HG03439 (cell line): ENCODE results near the gene KRTAP10-3.

Source experiments
- ATAC-seq: cut with Tn5 transposase; IDR thresholded peaks from one replicate; pipeline ENCODE4 v1.9.1; 2021; ENCODE audit warnings: mild to moderate bottlenecking, moderate library complexity; ENCODE audit not compliant: unreplicated experiment

The KRTAP10-3 gene

DNA sequence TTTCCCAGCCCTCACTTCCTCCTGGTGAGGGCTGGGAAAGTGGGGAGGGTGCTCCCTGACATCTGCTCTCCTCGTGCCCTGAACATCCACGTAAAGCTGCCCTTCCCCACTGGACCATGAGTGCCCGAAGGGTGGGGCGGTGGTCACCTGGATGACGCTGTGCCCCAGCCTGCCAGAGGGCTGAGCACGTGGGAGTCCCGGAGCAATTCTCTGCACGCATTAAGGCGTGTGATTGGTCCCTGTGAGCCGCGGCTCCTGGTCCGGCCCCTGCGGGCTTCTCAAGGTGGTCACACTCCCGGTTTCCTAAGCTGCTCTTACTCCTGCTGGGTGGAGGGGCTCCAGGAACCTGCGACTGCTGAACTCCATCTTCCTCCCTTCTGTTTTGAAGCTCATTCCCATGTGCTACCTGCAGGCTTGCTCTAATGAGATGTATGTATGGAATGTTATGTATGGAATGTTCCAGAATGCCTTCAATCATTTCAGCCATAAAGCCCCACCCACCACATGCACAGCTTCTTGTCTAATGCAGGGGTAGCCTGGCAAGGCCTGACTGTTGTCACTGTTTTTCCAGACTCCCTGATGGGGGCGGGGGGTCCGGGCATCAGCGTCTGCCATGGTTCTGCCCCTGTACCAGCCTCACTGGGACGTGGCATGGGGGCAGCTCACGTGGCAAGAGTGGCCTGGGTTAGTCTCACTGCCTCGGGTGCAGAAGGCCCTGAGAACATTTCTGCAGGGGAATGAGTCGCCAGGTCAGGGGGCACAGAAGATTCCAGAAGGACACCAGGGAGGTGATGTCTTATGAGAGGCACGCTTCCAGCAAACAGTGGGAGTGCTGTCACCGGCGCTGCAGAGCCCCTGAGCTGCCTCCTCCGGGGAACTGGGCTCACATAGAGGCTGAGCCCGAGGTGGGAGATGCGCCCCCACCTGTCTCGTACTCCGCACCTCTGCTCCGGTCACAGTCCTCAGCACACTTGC is 38.0 kb downstream of the KRTAP10-3 start:
- no peak for ATAC-seq

DNA sequence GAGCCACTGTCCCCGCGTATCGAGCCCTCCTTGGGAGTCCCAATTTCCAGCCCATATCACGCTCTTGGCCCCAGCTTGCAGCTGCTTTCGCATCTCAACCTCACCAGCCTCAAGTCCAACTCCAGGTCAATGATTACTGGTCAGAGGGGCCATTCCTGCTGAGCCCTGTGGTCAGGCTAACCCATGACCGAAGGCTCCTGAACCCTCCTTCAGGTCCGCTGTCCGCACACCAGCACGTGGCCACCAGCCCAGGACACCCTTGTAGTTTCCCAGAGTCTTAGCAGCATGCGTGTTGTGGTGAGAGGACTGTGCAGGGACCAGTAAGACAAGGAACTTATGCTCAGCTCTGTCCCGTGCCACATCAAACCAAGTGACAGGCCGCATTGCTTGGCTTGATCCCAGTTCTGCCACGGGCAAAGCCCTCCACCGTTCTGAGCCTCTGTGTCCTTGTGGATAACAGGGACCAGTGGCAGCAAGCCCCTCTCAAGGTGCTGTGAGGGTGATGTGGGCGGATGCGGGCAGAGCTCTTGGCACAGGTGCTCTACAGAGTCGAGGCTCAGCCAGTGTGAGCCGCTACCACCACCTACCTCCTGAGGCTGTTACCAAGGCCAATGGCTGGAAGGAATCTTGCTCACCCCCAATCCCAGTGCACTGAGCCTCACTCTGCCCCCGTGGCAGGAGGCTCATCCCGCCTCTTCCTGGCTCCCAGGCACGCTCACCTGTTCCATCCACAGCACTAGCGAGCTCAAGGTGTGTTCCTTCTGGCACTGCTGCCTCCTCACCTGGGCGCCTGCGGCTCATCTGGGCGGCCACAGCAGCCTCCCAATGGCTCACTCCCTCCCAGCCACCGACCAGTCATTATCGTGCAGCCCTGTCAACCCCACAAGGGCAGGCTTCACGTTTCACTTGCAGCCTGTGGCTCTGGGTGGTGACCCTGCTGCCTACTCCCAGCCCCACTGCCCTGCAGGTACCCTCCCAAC is 39.0 kb downstream of the KRTAP10-3 start:
- ATAC-seq: no peak

DNA sequence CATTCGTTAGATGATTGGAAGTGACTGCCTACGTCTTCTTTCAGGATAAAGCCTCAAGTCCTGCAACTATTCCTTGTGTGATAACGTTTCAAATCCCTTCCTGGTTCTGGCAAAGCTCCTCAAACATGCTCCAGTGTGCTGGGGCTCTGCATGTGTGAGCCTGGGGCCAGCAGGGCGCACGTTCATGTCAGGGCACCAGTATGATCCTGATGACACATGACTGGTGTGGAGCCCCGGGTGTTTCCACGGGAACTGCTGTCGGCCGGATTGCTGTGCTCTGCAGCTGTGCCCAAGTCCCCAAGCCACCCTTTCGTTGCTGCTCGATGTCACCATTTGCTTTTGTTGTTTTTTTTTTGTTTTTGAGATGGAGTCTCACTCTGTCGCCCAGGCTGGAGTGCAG is 39.9 kb downstream of the KRTAP10-3 start:
- no peak for ATAC-seq

DNA sequence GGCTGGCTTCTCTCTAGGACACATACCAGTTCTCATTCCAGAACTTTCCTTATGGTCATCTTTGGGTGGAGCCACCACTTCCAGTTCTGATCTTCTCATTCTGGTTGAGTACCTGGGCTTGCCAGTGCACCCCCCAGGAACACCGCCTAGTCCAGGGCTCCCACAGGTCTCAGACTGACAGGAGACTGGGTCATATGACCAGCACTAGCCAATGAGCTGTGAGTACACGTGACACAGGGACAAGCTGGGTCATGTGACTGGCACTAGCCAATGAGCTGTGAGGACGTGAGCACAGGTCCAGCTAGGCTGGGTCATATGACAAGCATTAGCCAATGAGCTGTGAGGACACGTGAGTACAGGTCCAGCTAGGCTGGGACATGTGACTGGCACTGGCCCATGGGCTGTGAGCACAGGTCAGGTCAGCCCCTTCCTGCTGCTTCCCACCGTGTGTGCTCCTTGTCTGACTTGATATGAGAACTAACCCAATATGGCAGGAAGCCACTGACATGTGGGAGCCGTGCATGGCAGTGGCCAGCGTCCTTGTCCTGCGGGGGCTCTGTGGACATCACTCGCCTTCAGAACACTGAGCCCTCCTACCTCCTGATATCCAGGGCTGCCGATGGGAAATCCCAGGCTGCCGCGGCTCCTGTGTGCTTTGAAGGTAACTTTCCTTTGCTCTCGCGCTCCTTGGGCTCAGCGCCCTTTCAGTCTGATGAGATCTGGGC is 41.3 kb downstream of the KRTAP10-3 start:
- no peak for ATAC-seq

DNA sequence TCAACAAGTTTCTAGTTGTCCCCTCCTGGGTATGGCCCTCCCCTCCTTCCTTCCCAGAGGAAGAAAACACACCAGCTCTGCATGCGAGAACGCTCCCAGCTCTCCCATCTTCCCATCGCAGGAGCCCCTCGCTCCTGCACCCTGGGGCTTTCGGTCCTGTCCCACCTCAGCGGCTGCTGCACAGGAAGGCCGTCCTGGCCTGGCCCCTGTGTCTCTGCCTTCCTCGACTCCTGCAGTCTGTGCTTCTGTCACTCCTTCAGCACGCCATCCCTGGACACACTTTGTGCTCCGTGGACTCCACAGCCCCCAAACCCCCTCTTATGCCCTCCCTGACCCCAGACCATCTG is 41.8 kb downstream of the KRTAP10-3 start:
- no peak for ATAC-seq

DNA sequence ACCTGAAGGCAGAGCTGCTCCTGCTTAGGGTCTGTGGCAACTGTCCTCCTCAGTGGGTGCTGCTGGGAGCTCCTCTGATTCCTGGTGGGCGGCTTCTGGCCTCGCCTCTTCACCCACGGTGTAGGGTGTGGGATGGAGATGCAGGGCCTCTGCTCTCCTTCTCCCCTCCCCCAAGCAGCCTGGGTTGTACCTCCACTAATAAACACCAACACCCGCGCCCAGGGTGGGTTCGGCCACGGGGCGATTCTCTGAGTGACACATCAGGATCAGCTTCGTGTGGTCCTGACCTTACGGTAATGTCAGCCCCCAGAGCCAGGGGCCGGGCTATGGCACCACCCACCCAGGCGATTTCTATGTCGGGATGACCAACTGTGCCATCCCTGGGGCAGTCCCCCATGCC is 42.3 kb downstream of the KRTAP10-3 start:
- no peak for ATAC-seq

DNA sequence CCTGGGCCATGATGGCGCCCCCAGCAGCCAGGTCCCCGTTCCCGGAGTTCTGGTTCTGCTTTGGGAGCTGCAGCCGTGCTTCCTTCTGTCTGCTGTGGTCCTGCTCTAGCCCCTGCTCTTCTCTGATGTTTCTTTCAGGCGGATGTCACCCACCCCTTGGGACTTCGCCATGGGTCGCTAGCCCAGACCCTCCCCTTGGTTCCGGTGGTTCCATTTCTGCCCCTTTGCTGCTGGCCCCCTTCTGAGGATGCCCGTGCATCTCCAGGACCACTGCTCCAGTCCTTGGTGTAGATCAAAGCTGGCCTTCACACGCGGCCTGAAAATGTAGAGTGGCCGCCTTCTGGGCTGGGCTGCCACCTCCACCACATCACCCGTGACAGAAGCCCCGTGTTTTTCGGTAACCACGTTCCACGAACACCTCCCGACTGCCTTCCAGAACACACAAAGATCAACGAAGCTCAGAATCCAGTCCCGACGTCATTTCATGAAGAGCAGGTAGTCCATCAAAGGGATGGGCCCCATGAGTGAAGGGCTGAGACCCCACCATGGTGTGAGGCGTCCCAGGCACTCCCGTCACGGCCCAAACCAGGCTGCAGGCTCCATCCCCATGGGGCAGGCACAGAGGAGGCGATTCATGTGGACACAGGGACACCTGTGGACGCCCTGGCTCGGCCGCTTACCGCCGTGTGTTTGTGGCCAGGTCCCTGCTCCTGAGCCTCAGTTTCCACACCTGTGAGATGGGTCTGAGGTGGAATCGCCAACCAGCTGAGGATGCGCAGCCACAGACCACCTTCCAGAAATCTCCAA is 43.0 kb downstream of the KRTAP10-3 start:
- ATAC-seq: no peak

DNA sequence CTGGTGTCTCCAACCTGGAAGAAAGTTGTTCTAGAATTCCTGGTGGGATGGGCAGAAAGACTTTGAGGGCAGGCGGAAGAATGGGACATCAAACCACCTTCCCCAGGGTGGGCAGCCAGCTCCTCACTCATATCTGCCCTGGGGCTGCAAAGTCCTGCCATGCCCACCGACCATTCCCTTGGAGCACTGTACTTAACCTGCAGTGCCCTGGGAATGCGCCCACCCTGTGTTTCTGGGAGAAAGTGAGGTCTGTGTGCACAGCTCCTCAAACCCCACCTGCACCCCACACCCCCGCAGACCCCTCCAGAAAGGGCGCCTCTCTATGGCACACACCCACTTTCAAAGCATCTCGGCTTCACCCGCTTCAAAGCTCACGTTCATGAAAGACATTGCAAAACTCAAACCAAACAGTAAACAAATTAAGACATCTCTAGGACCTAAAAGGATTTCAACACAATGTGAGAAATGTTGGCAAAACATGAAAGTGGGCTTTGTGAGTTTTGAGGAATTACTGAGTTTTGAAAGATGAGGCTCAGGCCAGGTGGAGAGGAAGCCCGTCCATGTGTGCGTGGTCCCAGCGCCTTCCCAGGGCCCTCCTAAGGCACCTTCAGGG is 43.7 kb downstream of the KRTAP10-3 start:
- no peak for ATAC-seq

DNA sequence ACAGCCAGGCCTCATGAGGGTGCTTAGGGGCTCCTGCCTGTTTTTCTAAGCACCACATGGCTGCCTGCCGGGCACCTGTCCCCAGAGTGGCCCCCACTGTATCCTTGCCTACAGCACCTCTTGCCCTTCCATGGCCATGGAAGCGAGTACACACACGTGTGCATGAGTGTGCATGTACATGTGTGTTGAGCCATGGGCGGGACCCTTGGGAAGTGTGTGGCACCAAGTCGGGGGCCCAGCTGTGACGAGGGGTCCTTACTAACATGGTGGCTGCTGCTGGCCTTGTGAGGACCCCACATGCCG is 44.4 kb downstream of the KRTAP10-3 start:
- ATAC-seq: no peak

DNA sequence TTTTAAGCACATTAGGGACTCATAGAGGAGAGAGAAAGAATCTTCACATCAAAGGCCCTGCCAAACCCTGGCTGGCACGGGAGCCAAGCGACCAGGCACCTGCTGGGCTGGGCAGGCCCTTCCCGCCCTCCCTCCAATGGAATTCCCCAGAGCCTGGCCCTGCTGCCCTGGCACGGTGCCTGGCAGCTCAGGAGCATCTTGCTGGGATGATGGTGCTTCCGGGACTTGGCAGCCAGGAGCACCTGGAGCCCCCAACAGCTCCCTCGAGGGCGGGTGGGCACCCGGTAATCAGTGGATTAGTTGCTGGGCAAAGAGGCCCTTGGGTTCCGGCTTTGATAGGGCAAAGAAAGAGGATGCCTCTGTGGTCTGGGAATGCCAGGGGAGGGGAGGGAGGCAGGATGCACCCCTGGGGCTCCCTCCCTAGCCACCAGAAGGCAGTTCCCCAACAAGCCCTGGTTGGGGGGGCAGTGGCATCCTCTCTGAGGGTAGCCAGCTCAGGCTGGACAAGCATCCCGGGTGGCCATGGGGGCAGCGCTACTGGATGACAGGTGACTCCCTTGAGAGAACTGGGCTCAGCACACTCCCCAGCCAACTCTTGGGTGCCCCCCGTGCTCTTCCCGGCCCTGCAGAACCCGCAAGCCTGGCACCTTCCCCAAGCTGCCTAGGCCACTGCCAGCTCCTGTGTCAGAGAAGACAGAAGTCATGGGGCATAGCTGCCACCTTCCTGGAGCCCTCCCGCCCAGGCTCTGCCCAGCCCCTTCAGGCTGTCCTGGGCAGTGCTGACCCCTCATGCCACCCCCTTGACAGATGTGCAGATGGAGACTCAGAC is 45.0 kb downstream of the KRTAP10-3 start:
- ATAC-seq: no peak

DNA sequence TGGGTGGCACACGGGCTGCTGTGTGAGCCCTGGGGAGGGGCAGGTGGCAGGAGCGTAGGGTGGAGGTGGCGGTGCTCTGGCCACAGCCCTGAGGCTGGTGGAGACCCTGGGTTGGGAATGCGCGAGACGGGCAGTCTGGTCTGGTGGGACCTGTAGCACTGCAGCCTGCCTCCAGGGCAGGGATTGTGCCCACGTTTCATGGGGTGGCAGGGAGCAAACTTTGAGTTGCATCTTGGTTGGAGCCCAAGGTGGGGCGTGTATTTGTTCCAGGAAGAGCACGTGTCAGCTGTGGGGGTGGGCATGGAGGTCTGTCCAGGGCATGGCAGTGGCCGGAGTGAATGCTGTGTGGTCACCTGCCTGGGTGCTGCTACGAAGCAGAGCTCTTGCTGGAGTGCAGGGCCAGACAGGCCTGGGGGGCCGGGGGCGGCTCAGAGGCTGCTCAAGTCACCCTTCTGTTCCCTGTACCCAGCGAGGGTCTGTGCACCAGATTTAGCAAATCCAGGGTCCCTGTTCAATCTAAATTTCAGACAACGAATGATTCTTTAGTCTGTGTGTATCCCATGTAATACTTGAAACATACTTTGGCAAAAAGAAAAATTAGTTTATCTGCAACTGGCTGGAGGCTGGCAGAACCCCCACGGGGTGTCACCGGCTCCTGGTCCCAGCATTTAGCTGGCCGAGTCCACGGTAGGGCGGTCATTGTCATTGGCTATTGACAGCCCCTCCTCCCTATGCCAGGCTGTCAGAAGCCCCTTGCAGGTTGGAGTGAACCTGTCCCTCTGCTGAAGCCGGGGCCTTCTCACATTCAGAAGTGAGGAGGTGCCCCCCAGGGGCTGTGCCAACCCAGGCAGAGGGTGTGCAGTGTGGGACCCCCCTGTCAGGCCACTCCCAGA is 45.9 kb downstream of the KRTAP10-3 start:
- no peak for ATAC-seq

DNA sequence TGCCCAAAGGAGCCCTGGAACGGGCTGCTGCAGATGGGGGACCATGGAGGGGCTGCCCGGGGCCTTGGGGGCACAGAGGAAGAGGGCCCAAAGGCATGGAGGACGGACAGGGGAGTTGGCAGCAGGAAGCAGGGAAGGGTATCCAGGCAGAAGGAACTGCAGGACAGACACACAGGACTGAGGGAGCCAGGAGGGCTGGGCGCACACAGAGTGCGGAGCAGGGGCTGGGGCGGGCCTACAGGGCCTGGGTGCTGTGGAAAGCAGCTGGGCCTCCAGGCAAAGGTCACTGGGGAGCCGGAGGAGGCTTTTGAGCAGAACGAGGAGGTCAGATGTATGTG is 46.7 kb downstream of the KRTAP10-3 start:
- ATAC-seq: no peak

DNA sequence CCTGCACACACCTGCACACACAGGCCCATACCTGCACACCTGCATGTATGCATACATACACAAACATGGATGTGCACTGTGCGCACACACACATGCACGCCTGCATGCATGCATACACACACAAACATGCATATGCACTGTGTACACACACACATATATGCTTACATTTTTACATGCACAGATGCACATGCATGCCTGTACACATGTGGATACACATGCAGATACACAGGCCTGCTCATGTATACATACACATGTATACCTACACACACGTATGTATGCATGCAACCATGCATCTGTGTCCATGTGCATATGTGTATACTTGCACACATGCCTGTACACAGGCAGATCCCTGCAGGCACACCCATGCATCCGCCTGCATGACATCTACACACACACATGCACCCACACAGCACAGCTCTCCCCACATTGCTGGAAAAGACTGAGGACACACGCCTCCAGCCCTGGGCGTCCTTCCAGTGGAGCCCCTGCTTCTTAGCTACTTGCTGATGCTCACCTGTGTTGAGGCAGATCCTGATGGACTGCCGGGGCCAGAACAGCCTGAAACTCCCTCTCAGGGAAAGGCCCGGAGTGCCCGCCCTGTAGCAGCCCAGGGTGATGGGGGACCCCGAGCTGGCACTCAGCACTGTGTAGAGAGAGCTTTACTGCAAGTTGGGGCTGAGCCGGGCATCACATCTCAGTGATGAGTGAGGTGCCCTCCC is 47.2 kb downstream of the KRTAP10-3 start:
- ATAC-seq: no peak

DNA sequence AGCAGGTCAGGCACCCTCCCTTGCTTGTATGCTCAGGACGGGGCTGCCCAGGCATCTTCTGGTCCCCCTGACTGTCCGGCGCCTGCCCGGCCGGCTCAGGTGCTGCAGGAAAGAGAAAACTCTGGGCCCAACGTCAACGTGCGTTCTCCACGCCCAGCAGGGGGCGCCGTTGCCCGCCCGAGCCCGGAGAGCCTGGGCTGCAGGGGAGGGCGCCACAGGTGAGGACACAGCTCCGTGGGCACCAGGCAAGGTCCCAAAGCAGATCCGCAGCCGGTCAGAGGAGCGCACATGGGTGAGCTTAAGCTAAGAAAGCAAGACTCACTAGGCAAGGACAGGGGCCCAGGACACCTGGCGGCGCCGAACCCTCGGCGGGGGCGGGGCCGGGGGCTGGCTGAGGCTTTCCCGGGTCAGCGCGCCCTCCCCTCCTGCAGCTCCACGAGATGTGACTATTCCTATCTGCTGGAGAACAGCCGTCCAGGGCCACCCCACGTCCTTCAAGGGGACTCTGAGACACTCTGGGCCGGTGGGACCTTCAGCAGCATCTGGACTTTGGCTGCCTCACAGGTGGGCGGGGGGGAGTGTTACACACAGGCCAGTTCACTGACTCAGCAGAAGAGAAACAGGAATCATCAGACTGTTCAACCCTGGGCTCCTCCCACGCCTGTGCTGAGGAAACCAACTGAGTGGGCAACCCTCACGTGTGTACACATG is 47.9 kb downstream of the KRTAP10-3 start:
- ATAC-seq: no peak

DNA sequence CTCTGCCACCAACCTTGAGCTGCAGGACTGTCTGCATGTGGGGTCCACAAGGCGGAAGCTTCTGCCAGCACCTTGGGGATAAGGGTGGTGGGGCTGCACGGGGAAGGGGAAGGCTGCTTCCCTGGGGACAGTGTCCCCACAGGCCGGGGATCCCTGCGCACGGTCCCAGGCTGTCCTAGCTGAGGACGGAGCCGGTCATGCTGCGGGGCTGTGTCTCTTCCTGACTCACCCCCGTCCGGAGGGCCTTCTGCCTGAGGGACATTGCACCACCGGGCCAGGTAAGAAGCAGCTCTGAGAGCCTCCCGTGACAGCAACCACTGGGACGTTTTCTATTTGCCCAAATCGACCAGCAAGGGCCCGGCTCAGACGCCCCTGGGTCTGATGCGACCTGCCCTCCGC is 48.5 kb downstream of the KRTAP10-3 start:
- no peak for ATAC-seq

DNA sequence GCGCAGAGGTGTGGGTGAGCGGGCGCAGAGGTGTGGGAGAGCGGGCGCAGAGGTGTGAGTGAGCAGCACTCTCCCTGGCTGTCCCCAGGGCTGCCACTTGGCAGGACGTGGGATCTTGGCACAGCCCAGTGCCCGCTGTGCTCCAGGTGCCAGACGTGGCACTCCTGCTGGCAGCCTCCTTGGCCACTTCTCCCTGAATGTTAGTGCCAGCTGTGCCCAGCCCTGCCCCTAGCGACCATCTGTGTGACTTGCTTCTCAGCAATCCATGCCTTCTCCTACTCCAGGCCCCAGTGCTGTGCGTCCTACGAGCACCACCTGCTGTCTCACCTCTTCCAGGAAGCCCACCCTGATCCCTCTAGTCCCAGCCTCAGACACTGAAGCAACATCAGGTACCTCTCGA is 49.1 kb downstream of the KRTAP10-3 start:
- no peak for ATAC-seq
